Effector CD8-positive, alpha-beta T cell (primary cell): ENCODE data around the gene C11orf68.
"Not testable (repeated sequence)": the region's sequence is repeated elsewhere in the genome, so short reads cannot be mapped to it uniquely, and the experiment has no call there.

ENCODE experiments used
- DNase-seq: peaks from one replicate; lab custom pipeline; 2025; lab: John Stamatoyannopoulos, UW
- total RNA-seq, 4 experiments: gene quantifications; one replicate each; lab custom pipeline; 2026; lab: John Stamatoyannopoulos, UW

C11orf68 gene
- total RNA-seq: 25.7 to 40.0 (median 29.4) reads per million in 4 experiments

GRCh38 chr11:65918211-65919140 is at the start of gene C11orf68:
Gene C11orf68 (minus strand): TSS chr11:65919062. CDS start chr11:65919031, 31 bp downstream.
- DNase-seq: no peak

DNA sequence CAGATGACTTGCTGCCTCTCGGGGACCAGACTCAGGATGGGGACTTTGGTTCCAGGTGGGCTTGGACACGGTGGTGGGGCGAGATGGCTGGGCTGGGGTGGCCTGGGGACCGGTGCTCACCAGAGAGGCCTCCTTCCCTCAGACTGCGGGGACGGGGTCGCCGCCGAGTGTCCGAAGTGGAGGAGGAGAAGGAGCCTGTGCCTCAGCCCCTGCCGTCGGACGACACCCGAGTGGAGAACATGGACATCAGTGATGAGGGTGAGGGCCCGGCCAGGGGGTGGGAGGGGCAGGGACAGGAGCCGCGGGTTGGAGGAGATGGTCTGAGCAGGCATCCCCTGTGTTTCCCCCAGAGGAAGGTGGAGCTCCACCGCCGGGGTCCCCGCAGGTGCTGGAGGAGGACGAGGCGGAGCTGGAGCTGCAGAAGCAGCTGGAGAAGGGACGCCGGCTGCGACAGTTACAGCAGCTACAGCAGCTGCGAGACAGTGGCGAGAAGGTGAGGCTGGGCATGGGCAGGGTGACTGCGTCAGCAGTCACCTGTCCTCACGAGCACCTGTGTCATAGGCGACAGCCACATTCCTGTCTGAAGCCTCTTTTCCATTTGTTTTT is 48.6 kb upstream of the C11orf68 start:
- no peak for DNase-seq

DNA sequence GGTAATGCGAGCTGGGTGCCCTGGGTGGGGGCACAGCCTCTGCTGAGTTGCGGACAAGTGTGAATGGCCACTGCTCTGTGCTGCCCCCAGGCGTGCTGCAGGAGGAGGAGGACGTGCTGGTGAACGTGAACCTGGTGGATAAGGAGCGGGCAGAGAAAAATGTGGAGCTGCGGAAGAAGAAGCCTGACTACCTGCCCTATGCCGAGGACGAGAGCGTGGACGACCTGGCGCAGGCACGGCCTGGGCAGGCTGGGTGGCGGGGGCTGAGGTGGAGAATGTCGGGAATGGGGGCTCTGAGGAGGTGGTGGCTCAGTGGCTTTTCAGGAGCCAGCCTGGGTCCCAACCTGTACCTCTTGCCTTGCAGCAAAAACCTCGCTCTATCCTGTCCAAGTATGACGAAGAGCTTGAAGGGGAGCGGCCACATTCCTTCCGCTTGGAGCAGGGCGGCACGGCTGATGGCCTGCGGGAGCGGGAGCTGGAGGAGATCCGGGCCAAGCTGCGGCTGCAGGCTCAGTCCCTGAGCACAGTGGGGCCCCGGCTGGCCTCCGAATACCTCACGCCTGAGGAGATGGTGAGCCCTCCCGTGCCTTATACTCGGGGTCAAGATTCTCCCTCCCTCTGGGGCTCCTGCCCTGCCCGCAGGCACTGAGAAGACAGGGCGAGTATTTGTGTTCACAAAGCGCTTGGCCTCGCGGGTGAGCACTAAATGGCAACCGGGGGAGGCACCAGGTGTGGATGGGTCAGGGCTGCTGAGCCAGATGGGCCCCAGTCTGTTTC is 47.3 kb upstream of the C11orf68 start:
- DNase-seq: no peak

DNA sequence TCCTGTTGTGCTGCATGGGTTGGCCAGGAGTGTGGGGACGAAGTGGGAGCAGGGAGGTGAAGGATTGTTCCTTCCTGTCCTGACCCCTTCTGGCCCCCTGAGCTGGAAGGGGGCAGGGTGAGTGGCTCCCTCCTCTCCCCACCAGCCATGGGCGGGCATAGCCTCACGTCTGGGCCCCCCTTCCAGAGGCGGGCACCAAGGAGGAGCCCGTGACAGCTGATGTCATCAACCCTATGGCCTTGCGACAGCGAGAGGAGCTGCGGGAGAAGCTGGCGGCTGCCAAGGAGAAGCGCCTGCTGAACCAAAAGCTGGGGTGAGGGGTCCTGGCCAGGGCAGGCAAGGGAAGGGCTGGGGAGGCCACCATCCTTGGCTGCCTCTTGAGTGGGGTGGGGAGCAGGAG is 46.0 kb upstream of the C11orf68 start:
- DNase-seq: no peak

- DNase-seq: no peak
These were observed 43.3 kb upstream of the C11orf68 start for GRCh38 chr11:65962141-65962564.

- DNase-seq: peak; percentile 95
These were observed 42.6 kb upstream of the C11orf68 start, which contains the start of gene SART1 for GRCh38 chr11:65961267-65962140. Gene SART1 (plus strand): TSS chr11:65961734. CDS start chr11:65961781, 47 bp downstream.

GRCh38 chr11:65960824-65961266 is 42.0 kb upstream of the C11orf68 start:
- DNase-seq: no peak

DNA sequence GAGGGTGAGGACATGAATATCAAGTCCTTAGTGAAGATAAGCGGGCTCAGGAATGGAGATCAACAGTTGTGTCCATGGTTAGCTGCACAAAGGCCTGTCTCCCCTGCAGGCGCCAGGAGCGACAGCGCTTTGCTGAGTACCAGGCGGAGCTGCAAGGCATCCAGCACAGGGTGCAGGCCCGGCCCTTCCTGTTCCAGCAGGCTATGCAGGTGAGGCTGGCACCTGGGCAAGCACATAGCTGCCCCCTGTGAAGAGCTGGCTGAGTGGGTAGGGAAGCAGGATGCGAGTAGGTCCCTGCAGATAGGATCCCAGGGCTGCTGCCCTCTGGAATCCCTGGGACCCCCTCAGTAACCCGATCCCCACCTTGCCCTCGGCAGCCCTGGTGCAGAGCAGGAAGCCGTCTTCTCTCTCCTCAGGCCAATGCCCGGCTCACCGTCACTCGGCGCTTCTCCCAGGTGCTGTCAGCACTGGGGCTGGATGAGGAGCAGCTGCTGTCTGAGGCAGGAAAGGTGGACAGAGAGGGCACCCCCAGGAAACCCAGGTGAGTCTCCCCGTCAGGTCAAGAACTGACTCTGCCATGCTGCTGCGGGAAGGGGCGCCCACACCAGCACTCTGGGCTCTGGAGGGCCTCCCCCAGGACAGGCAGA is 40.0 kb upstream of the C11orf68 start:
- no peak for DNase-seq

GRCh38 chr11:65958291-65958690 is 39.4 kb upstream of the C11orf68 start:
- DNase-seq: no peak

GRCh38 chr11:65954771-65955170 is 35.9 kb upstream of the C11orf68 start:
- DNase-seq: no peak

DNA sequence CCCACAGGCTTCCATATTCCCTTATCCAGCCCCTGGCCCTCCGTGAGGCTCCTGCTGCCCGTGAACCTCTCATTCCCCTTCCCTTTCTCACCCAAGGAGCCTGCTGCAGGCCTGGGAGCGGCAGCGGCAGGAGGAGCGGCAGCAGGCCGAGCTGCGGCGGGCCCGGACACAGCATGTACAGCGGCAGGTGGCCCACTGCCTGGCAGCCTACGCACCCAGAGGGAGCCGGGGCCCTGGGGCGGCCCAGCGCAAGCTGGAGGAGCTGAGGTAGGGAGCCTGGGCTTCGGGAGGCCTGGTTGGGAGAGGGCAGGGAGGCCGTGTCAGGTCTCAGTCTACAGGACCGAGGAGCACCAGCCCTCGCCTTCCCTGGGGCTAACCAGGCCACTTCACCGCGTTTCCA is 34.6 kb upstream of the C11orf68 start:
- DNase-seq: no peak

DNA sequence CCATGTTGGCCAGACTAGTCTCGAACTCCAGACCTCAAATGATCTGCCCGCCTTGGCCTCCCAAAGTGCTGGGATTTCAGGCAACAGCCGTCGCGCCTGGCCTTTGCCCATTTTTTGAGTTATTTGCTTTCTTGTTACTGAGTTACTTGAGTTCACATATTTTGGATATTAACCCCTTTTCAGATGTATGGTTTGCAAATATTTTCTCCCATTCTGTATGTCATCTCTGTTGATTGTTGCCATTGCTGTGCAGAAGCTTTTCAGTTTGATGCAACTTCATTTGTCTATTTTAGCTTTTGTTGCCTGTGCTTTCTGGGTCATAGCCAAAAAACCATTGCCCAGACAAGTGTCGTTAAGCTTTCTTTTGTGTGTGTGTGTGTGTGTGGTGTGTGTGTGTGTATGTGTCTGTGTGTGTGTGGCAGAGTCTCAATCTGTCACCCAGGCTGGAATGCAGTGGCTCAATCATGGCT is 33.2 kb upstream of the C11orf68 start:
- no peak for DNase-seq

GRCh38 chr11:65951641-65952040 is 32.8 kb upstream of the C11orf68 start:
- not testable (repeated sequence) for DNase-seq

DNA sequence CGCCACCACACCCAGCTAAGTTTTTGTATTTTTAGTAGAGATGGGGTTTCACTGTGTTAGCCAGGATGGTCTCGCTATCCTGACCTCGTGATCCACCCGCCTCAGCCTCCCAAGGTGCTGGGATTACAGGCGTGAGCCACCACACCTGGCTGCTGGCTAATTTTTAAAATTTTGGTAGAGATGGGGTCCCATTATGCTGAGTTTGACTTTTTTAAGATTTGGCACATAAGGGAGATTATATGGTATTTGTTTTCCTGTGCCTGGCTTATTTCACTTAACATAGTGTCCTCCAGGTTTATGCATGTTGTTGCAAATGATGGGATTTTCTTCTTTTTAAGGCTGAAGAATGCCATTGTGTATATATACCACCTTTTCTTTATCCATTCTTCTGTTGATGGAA is 31.8 kb upstream of the C11orf68 start:
- not testable (repeated sequence) for DNase-seq

DNA sequence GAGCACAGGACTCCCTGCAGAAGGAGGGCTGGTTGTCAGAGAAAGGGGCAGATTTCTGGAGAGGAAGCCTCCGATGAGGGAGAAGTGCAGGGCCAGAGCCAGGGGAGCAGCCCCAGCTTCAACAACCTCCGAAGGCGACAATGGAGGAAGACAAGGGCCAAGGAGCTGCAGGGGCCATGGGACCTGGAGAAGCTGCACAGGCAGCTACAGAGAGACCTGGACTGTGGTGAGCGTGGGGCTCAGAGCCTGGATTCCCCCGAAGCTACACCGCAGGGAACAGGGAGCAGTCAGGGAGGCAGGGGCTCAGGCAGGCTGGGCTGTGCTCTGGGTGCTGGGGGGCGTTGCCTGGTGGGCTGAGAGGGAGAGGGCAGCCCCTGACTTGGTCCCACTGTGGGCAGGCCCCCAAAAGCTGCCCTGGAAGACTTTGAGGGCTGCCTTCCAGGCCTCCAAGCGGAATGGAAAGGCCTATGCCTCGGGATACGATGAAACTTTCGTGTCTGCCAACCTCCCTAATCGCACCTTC is 28.8 kb upstream of the C11orf68 start:
- DNase-seq: no peak

GRCh38 chr11:65947133-65947532 is 28.3 kb upstream of the C11orf68 start:
- no peak for DNase-seq

DNA sequence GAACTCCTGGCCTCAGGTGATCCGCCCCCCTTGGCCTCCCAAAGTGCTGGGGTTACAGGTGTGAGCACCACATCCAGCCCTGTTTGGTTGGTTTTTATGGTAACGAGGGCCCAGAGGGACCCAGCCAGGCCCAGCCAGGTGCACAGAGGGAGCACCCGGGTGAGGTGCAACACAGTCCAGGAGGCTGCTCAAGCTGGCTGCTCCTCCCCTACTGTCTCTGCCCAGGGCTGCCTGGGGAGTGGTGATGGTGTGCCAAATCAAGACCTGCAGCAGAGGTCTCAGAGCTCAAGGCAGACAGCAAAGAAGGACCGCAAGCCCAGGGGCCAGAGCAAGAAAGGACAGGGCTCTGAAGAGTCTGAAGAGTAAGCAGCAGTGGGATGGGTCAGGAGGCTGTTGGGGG is 27.8 kb upstream of the C11orf68 start:
- no peak for DNase-seq

DNA sequence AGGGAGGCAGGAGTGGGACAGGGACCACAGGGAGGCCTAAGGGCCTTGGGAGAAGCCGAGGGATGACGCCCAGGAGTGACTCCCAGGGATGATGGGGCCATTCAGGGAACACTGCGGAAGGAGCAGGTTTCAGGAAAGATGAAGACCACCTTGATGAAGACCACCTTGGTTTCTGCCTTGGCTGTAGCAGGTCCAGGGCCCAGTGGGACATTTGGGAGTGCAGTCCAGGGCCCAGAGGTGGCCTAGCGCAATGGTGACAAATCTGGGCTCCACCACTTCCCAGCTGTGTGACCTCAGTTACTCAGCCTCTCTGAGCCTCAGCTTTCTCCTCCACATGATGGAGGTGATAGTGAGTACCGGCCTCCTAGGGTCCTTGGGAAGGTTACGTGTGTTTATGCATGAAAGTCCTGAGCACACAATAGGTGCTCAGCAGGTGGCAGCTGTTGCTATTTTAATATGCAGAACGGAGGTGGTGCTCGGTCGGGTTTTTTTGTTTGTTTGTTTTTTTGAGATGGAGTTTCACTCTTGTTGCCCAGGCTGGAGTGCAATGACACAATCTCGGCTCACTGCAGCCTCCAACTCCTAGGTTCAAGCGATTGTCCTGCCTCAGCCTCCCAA is 27.2 kb upstream of the C11orf68 start:
- DNase-seq: no peak

- DNase-seq: no peak
These were observed 26.6 kb upstream of the C11orf68 start, which contains the start of gene TSGA10IP for GRCh38 chr11:65945430-65945911. Gene TSGA10IP (plus strand): TSS chr11:65945480. CDS start chr11:65945676, 196 bp downstream.
